ENCODE data around the gene CSPG4. TPM values are rescaled to one million over a fixed set of nuclear protein-coding genes. Genes with fewer than 3 reads are reported as not detected.
"Not testable (repeated sequence)": the region's sequence is repeated elsewhere in the genome, so short reads cannot be mapped to it uniquely, and the experiment has no call there.

CSPG4 gene
- total and polyA plus RNA-seq, 10 of the 15 experiments (the other 5 are each of a cell fraction or from before 2014, with no cell fraction given): 0.02 to 2.2 (median 0.76) TPM

- H3K9ac ChIP-seq (ENCODE audit: control insufficient read depth, insufficient read depth, low read length): no peak overlapping the region
- no peak overlapping the region for H3K4me2 ChIP-seq (ENCODE audit: control insufficient read depth, insufficient read depth)
- no peaks in the 10 kb centered on the region for H3K4me1 ChIP-seq (ENCODE audit: control insufficient read depth, insufficient read depth, low read length)
- 13% methylated on average over 3 of the region's 3 CpGs for WGBS (ENCODE audit: insufficient coverage, insufficient replicate concordance, low lambda C conversion rate, missing lambda C conversion rate)
- DNase-seq (ENCODE audit: low read depth, low spot score) (no peak), ATAC-seq (no peak), FAIRE-seq (no peak)
- H3K9me3 ChIP-seq (replicated peaks; ENCODE audit: control insufficient read depth, insufficient read depth, low read length): no peaks in the 10 kb centered on the region
- POLR2A ChIA-PET: interaction anchor here (1.0 kb wide), 1 partner anchor 39 kb away, joined by 6 read pairs; no protein-coding TSS in a partner anchor
- RAD21 ChIA-PET (ENCODE audit: unreplicated experiment): interaction anchor here (1.5 kb wide), 1 partner anchor 23 kb away, joined by 3 read pairs; no protein-coding TSS in a partner anchor
- intact Hi-C loops (cut with micrococcal nuclease; ENCODE audit: unreplicated experiment): no loop called here
- H3K79me2 ChIP-seq (ENCODE audit: control insufficient read depth, insufficient read depth, low read length): no peaks in the 10 kb centered on the region
- in situ Hi-C loops (cut with MboI): no loop called here
- TF ChIP-seq BHLHE40 (IDR thresholded peaks at IDR 0.05; ENCODE audit: borderline replicate concordance in 1 of 2, low read depth in 2 of 2, low read length in 1 of 2) (peak; percentile 45 to 79; a peak in 3 of 4 replicates), GABPA (IDR thresholded peaks at IDR 0.05; ENCODE audit: low read depth) (no peak), POLR2AphosphoS5 (IDR thresholded peaks at IDR 0.05; ENCODE audit: low read length) (no peak)
- TF ChIP-seq, protein P1, sequence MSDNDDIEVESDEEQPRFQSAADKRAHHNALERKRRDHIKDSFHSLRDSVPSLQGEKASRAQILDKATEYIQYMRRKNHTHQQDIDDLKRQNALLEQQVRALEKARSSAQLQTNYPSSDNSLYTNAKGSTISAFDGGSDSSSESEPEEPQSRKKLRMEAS (IDR thresholded peaks at IDR 0.05; ENCODE audit: low read depth, low read length): no peak
- peaks cover 0 to under 1% of the 10 kb centered on the region in 2 experiments; a peak in 2 of 4 replicates for H3K27me3 ChIP-seq (replicated peaks in 1 of 2; ENCODE audit: control insufficient read depth in 2 of 2, insufficient read depth in 2 of 2, low read length in 1 of 2)
- CTCF ChIA-PET: interaction anchor here (1.6 to 1.7 kb wide), 2 partner anchors 31 to 84 kb away, joined by 5 to 11 read pairs; no protein-coding TSS in a partner anchor
- no TSS peak for BruUV-seq (replicated peaks)
- no peak overlapping the region for H2AFZ ChIP-seq (ENCODE audit: control insufficient read depth, low read depth, low read length)
- no peak overlapping the region for H3K4me3 ChIP-seq
- H3K36me3 ChIP-seq (ENCODE audit: control insufficient read depth in 2 of 2, insufficient read depth in 2 of 2, low read length in 1 of 2): no peaks in the 10 kb centered on the region
- no peaks in the 10 kb centered on the region for H4K20me1 ChIP-seq (ENCODE audit: control insufficient read depth, insufficient read depth)
- no peak overlapping the region for H3K27ac ChIP-seq (ENCODE audit: control insufficient read depth, insufficient read depth)
- SMC1A ChIA-PET (ENCODE audit: uncharacterized antibody, unreplicated experiment): interaction anchor here (0.8 kb wide), 1 partner anchor 26 kb away, joined by 4 read pairs; no protein-coding TSS in a partner anchor
Observed at GRCh38 chr15:75718328-75718727, 5.7 kb upstream of the CSPG4 start.

DNA sequence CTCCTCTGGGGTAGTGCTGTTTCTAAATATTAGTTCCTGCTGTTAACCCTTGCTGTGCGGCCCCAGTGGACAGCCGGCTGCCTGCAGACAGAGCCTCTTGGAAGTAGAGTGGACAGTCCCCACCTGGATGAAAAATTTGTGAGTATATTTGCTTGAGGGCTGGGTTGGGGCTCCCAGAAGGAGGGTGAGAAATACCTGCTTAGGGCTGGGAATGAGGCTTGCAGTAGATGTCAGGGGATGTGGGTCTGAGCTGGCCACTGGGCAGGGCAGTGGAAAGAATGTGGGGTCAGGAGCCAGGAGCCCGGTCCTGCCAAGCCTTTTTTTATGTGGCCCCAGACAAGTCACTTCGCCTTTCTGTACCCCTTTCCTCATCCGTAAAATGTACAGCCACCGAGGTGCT, 4.4 kb upstream of the CSPG4 start:
- intact Hi-C loops (cut with micrococcal nuclease; ENCODE audit: unreplicated experiment); H3K9me3 ChIP-seq (replicated peaks; ENCODE audit: control insufficient read depth, insufficient read depth, low read length); DNase-seq (ENCODE audit: low read depth, low spot score); FAIRE-seq; ATAC-seq; in situ Hi-C loops (cut with MboI); H3K79me2 ChIP-seq (ENCODE audit: control insufficient read depth, insufficient read depth, low read length); H3K27me3 ChIP-seq (replicated peaks in 1 of 2; ENCODE audit: control insufficient read depth in 2 of 2, insufficient read depth in 2 of 2, low read length in 1 of 2); H3K27ac ChIP-seq (ENCODE audit: control insufficient read depth, insufficient read depth); H3K4me2 ChIP-seq (ENCODE audit: control insufficient read depth, insufficient read depth); H4K20me1 ChIP-seq (ENCODE audit: control insufficient read depth, insufficient read depth); BruUV-seq (replicated peaks); H3K9ac ChIP-seq (ENCODE audit: control insufficient read depth, insufficient read depth, low read length); H3K4me3 ChIP-seq; H3K4me1 ChIP-seq (ENCODE audit: control insufficient read depth, insufficient read depth, low read length); H3K36me3 ChIP-seq (ENCODE audit: control insufficient read depth in 2 of 2, insufficient read depth in 2 of 2, low read length in 1 of 2); H2AFZ ChIP-seq (ENCODE audit: control insufficient read depth, low read depth, low read length): not testable (repeated sequence)
- ChIA-PET POLR2A (interaction anchor here (0.6 kb wide), 1 partner anchor 589 kb away, joined by 4 read pairs; no protein-coding TSS in a partner anchor), CTCF (interaction anchor here (1.6 to 1.7 kb wide), 2 partner anchors 30 to 85 kb away, joined by 5 to 11 read pairs; no protein-coding TSS in a partner anchor), RAD21 (ENCODE audit: unreplicated experiment) (interaction anchor here (1.5 kb wide), 1 partner anchor 22 kb away, joined by 3 read pairs; no protein-coding TSS in a partner anchor), SMC1A (ENCODE audit: uncharacterized antibody, unreplicated experiment) (interaction anchor here (0.6 kb wide), 1 partner anchor 310 kb away, joined by 3 read pairs; no protein-coding TSS in a partner anchor)
- 33% methylated on average over 6 of the region's 6 CpGs for WGBS (ENCODE audit: insufficient coverage, insufficient replicate concordance, low lambda C conversion rate, missing lambda C conversion rate)

DNA sequence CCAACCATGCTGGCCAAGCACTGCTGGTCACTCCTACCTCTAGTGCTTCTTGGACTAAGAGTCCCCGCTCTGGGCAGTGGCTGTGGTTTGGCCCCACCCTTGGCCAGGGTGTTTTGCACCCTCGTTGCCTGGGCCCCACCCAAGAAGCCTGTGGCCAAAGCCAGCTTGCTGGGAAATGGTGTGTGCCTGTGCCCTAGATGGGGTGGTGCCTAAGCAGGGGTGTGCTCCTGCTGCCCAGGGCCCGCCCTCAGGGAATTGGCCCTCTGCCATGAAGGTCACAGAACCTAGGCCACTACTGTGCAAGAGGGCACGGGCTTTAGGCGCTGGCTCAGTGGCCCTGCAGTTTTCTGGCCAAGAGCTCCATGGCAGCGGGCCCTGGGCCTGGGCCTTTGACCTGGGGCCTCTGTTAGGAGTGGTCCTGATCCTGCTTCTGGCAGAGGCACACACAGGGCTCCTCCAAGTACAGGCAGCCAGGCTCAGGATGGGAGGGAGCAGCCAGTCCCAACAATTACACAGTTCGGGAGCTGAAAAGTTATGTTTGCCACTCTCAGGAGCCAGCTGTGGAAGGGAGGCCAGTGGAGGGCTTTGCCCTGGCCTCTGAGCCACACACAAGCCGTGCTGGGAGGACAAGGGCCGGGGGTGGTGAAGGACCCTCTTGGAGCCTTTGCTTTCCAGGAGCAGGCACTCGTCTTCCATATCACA, 3.8 kb upstream of the CSPG4 start:
- H3K79me2 ChIP-seq (ENCODE audit: control insufficient read depth, insufficient read depth, low read length); H2AFZ ChIP-seq (ENCODE audit: control insufficient read depth, low read depth, low read length); SMC1A ChIA-PET (ENCODE audit: uncharacterized antibody, unreplicated experiment); CTCF ChIA-PET; H3K4me1 ChIP-seq (ENCODE audit: control insufficient read depth, insufficient read depth, low read length); intact Hi-C loops (cut with micrococcal nuclease; ENCODE audit: unreplicated experiment); H3K9me3 ChIP-seq (replicated peaks; ENCODE audit: control insufficient read depth, insufficient read depth, low read length); H4K20me1 ChIP-seq (ENCODE audit: control insufficient read depth, insufficient read depth); POLR2A ChIA-PET; RAD21 ChIA-PET (ENCODE audit: unreplicated experiment); in situ Hi-C loops (cut with MboI); ATAC-seq; H3K36me3 ChIP-seq (ENCODE audit: control insufficient read depth in 2 of 2, insufficient read depth in 2 of 2, low read length in 1 of 2); DNase-seq (ENCODE audit: low read depth, low spot score); FAIRE-seq; H3K27me3 ChIP-seq (replicated peaks in 1 of 2; ENCODE audit: control insufficient read depth in 2 of 2, insufficient read depth in 2 of 2, low read length in 1 of 2); H3K27ac ChIP-seq (ENCODE audit: control insufficient read depth, insufficient read depth); H3K4me3 ChIP-seq; H3K4me2 ChIP-seq (ENCODE audit: control insufficient read depth, insufficient read depth); H3K9ac ChIP-seq (ENCODE audit: control insufficient read depth, insufficient read depth, low read length); BruUV-seq (replicated peaks): not testable (repeated sequence)
- 21% methylated on average over 4 of the region's 10 CpGs for WGBS (ENCODE audit: insufficient coverage, insufficient replicate concordance, low lambda C conversion rate, missing lambda C conversion rate)
